IMR-90 (cell line): ENCODE results near the gene AK1. TPM values are rescaled to one million over a fixed set of nuclear protein-coding genes. Genes with fewer than 3 reads are reported as not detected.

Source experiments
- ATAC-seq: fragments of 200-7000 bp; cut with Tn5 transposase; 2 replicates; pipeline ENCODE4 v1.9.1; 2020; ENCODE audit warnings: low read depth, mild to moderate bottlenecking, moderate library complexity
- BruUV-seq: library from RNA; stranded (reverse); fragments of 400-500 nt; replicated peaks from 2 replicates; lab custom pipeline; 2021; lab: Mats Ljungman, UMichigan
- CTCF ChIA-PET: fragments of 300-600 bp; formaldehyde crosslinking; extraction: SDS; loops from one replicate; lab custom pipeline; 2021; ENCODE audit warnings: antibody characterized with exemption; lab: Yijun Ruan, JAX
- POLR2A ChIA-PET: fragments of 300-600 bp; sonication (Branson Sonifier 250); formaldehyde crosslinking; loops from one replicate; lab custom pipeline; 2022; ENCODE audit warnings: antibody characterized with exemption; ENCODE audit not compliant: unreplicated experiment; lab: Charles Lee
- DNase-seq: peaks from one replicate; pipeline ENCODE4 v3.0.0; 2013
- H2AFZ ChIP-seq: replicated peaks from 2 replicates; pipeline ENCODE3; 2013; ENCODE audit warnings: low read length, mild to moderate bottlenecking; ENCODE audit not compliant: poor library complexity
- H2AK5ac ChIP-seq: 2 replicates; pipeline ENCODE4 v1.6.1; 2013; ENCODE audit warnings: low read depth, low read length, inconsistent platforms
- H2AK9ac ChIP-seq: replicated peaks from 2 replicates; pipeline ENCODE3; 2013; ENCODE audit warnings: mild to moderate bottlenecking, low read depth, low read length, moderate library complexity; ENCODE audit not compliant: poor library complexity
- H2BK120ac ChIP-seq: 2 replicates; pipeline ENCODE4 v1.6.1; 2013; ENCODE audit warnings: low read depth, low read length, inconsistent platforms
- H2BK15ac ChIP-seq: 3 replicates; pipeline ENCODE4 v1.6.1; 2013; ENCODE audit warnings: low read depth, low read length, inconsistent platforms
- H2BK20ac ChIP-seq: 2 replicates; pipeline ENCODE4 v1.6.1; 2013; ENCODE audit warnings: low read depth, mild to moderate bottlenecking, inconsistent platforms, low read length, moderate library complexity
- H2BK5ac ChIP-seq: 2 replicates; pipeline ENCODE4 v1.6.1; 2013; ENCODE audit warnings: mild to moderate bottlenecking, low read depth, low read length, inconsistent platforms; ENCODE audit not compliant: poor library complexity, severe bottlenecking
- H3K14ac ChIP-seq: replicated peaks from 2 replicates; pipeline ENCODE4 v1.6.1; 2013; ENCODE audit warnings: low read depth, low read length, inconsistent platforms
- H3K18ac ChIP-seq: 2 replicates; pipeline ENCODE4 v1.6.1; 2013; ENCODE audit warnings: low read depth, low read length, control low read depth
- H3K23ac ChIP-seq: 2 replicates; pipeline ENCODE4 v1.6.1; 2013; ENCODE audit warnings: low read depth, low read length, inconsistent platforms
- H3K27ac ChIP-seq: 2 replicates; pipeline ENCODE4 v1.5.1; 2013; ENCODE audit warnings: mild to moderate bottlenecking, control low read depth, low read length; ENCODE audit not compliant: insufficient read depth
- H3K27me3 ChIP-seq: 2 replicates; pipeline ENCODE4 v1.6.1; 2013; ENCODE audit warnings: low read length; ENCODE audit not compliant: control insufficient read depth, insufficient read depth
- H3K36me3 ChIP-seq: 2 replicates; pipeline ENCODE4 v1.6.1; 2013; ENCODE audit warnings: low read length, mixed read lengths; ENCODE audit not compliant: control insufficient read depth, insufficient read depth
- H3K4ac ChIP-seq: 2 replicates; pipeline ENCODE4 v1.6.1; 2013; ENCODE audit warnings: low read depth, low read length, inconsistent platforms
- H3K4me1 ChIP-seq: 2 replicates; pipeline ENCODE4 v1.6.1; 2013; ENCODE audit warnings: low read length, mixed read lengths; ENCODE audit not compliant: control insufficient read depth, insufficient read depth
- H3K4me2 ChIP-seq: 2 replicates; pipeline ENCODE4 v1.6.1; 2013; ENCODE audit warnings: low read depth, mild to moderate bottlenecking, control low read depth, low read length, moderate library complexity
- H3K4me3 ChIP-seq: 2 replicates; pipeline ENCODE4 v1.5.1; 2013; ENCODE audit warnings: low read depth, mild to moderate bottlenecking, control low read depth, low read length, moderate library complexity; ENCODE audit not compliant: insufficient read depth
- H3K56ac ChIP-seq: 2 replicates; pipeline ENCODE4 v1.6.1; 2013; ENCODE audit warnings: low read length, inconsistent platforms; ENCODE audit not compliant: insufficient read depth; ENCODE audit errors: extremely low read depth
- H3K79me1 ChIP-seq, 2 experiments: 2 replicates each; pipeline ENCODE4 v1.6.1; 2013; ENCODE audit warnings: low read length in 2 of 2, inconsistent platforms in 1 of 2, low read depth in 1 of 2
- H3K9ac ChIP-seq: 2 replicates; pipeline ENCODE4 v1.6.1; 2013; ENCODE audit warnings: low read depth, low read length, control low read depth
- H3K9me1 ChIP-seq: 2 replicates; pipeline ENCODE4 v1.6.1; 2013; ENCODE audit warnings: low read length, inconsistent platforms; ENCODE audit not compliant: insufficient read depth
- H3K9me3 ChIP-seq: 2 replicates; pipeline ENCODE4 v1.6.1; 2013; ENCODE audit warnings: low read length; ENCODE audit not compliant: control insufficient read depth, insufficient read depth
- H4K20me1 ChIP-seq: 2 replicates; pipeline ENCODE4 v1.6.1; 2013; ENCODE audit warnings: low read length, inconsistent platforms; ENCODE audit not compliant: insufficient read depth
- H4K5ac ChIP-seq: 2 replicates; pipeline ENCODE4 v1.6.1; 2013; ENCODE audit warnings: mild to moderate bottlenecking, low read depth, low read length, control low read depth
- H4K8ac ChIP-seq, 2 experiments: 2 replicates each; pipeline ENCODE4 v1.6.1; 2013; ENCODE audit warnings: low read depth in 2 of 2, low read length in 2 of 2, control low read depth in 1 of 2, inconsistent platforms in 1 of 2
- H4K91ac ChIP-seq: 2 replicates; pipeline ENCODE4 v1.6.1; 2013; ENCODE audit warnings: low read depth, low read length, inconsistent platforms; ENCODE audit not compliant: insufficient read depth
- BHLHE40 ChIP-seq: fragments of 150-350 bp; IDR thresholded peaks from 2 replicates; pipeline ENCODE4 v1.6.1; 2016; ENCODE audit warnings: mild to moderate bottlenecking, low read depth, low read length
- CHD1 ChIP-seq: IDR thresholded peaks from 2 replicates; pipeline ENCODE4 v1.6.1; 2012; ENCODE audit warnings: low read depth, low read length, improper control_type of control experiment
- FOS ChIP-seq: fragments of 150-350 bp; IDR thresholded peaks from 2 replicates; pipeline ENCODE4 v1.6.1; 2016; ENCODE audit warnings: low read depth, low read length
- MAFK ChIP-seq: IDR thresholded peaks from 2 replicates; pipeline ENCODE4 v1.6.1; 2012; ENCODE audit warnings: low read depth, low read length, improper control_type of control experiment
- MAZ ChIP-seq: IDR thresholded peaks from 2 replicates; pipeline ENCODE4 v1.6.1; 2012; ENCODE audit warnings: low read depth, mild to moderate bottlenecking, low read length, improper control_type of control experiment, moderate library complexity, borderline replicate concordance
- MXI1 ChIP-seq: IDR thresholded peaks from 2 replicates; pipeline ENCODE4 v1.6.1; 2012; ENCODE audit warnings: low read depth, mild to moderate bottlenecking, low read length, moderate library complexity, borderline replicate concordance
- SMC3 ChIP-seq: fragments of 150-350 bp; IDR thresholded peaks from 2 replicates; pipeline ENCODE4 v1.6.1; 2016; ENCODE audit warnings: low read depth, mild to moderate bottlenecking, antibody characterized with exemption, low read length, moderate library complexity
- WGBS, 2 experiments: methylation state at CpG; one replicate each; pipeline versions ENCODE4 v1.1.5 to v1.1.7; 2013; ENCODE audit warnings: missing lambda C conversion rate in 2 of 2; ENCODE audit not compliant: insufficient read length in 1 of 2; ENCODE audit errors: extremely low coverage in 2 of 2; 5-methylcytosine and 5-hydroxymethylcytosine counted together
- dilution Hi-C: fragments of 300-500 bp; cut with HindIII; formaldehyde crosslinking; loops from one replicate; pipeline ENCODE4 v1.14.3; 2018; ENCODE audit warnings: low sequenced_read_pairs; ENCODE audit not compliant: unreplicated experiment
- in situ Hi-C: fragments of 300-500 bp; cut with MboI; formaldehyde crosslinking; loops from 3 replicates; pipeline ENCODE4 v1.14.3; 2019; ENCODE audit warnings: low sequenced_read_pairs, inconsistent platforms, mixed read lengths
- intact Hi-C: fragments of 100-400 bp; cut with micrococcal nuclease; formaldehyde crosslinking; loops from 2 replicates; pipeline ENCODE4 v1.10.0; 2022
- polyA plus RNA-seq, 3 experiments: library from polyadenylated mRNA; depleted of rRNA; stranded (reverse); fragments of >200 nt; gene quantifications; 2 replicates each; pipeline ENCODE4 v1.2.3, GENCODE V29; 2012; ENCODE audit warnings: low replicate concordance in 1 of 3
- total RNA-seq: library from RNA; depleted of rRNA; stranded (reverse); fragments of >200 nt; gene quantifications from 2 replicates; pipeline ENCODE4 v1.2.3, GENCODE V29; 2012

AK1 gene
- total and polyA plus RNA-seq, 2 of the 4 experiments (the other 2 are of a cell fraction) = 44.8 to 119 TPM

GRCh38 chr9:127835991-127836516, 41.4 kb downstream of the AK1 start:
- POLR2A ChIA-PET = interaction anchor here (0.6 kb wide), 1 partner anchor 572 kb away, joined by 3 read pairs; no protein-coding TSS in a partner anchor
- intact Hi-C loops = loop anchor here (5.0 kb wide), 1 partner anchor 81 kb away; the partner anchor contains the start of gene ST6GALNAC4
- ATAC-seq = peak; percentile 41

More at GRCh38 chr9:127835991-127836516, 41.4 kb downstream of the AK1 start:
- Histone ChIP-seq H3K27me3 (no peaks in the 10 kb centered on the region), H3K4me3 (no peak overlapping the region), H3K56ac (peak overlapping the region; percentile 65), H3K9me1 (peaks cover 33% of the 10 kb centered on the region), H3K4me1 (peaks cover 38% of the 10 kb centered on the region), H3K4ac (peak overlapping the region; percentile 90), H3K4me2 (peak overlapping the region; percentile 66), H4K20me1 (no peaks in the 10 kb centered on the region; the same call in 1 of the 2 replicates), H3K18ac (peak overlapping the region; percentile 85), H2BK15ac (peak overlapping the region; percentile 88; the same call in 1 of the 3 replicates), H2AK9ac (peak overlapping the region; percentile 90), H2AFZ (peak overlapping the region; percentile 82), H2BK5ac (peak overlapping the region; percentile 88), H3K27ac (peak overlapping the region; percentile 98), H3K9me3 (no peaks in the 10 kb centered on the region), H4K5ac (peak overlapping the region; percentile 88), H2AK5ac (peak overlapping the region; percentile 98), H3K79me1 (peaks cover 24 to 65% of the 10 kb centered on the region in 2 experiments), H2BK120ac (peak overlapping the region; percentile 96), H3K36me3 (peaks cover 5% of the 10 kb centered on the region; the same call in 1 of the 2 replicates), H4K8ac (peak overlapping the region; percentile 72 to 92), H4K91ac (peak overlapping the region; percentile 85), H3K9ac (peak overlapping the region; percentile 65), H3K23ac (peak overlapping the region; percentile 95), H3K14ac (peak overlapping the region; percentile 91), H2BK20ac (peak overlapping the region; percentile 92)
- no TSS peak for BruUV-seq
- CTCF ChIA-PET = no interaction called here
- dilution Hi-C loops (no loop called here), in situ Hi-C loops (no loop called here)
- TF ChIP-seq BHLHE40 (no peak), MAZ (peak; percentile 88), FOS (peak; percentile 91), CHD1 (no peak), MAFK (peak; percentile 25; the same call in 1 of the 2 replicates), SMC3 (no peak), MXI1 (no peak)
- 57% methylated on average over 2 of the region's 17 CpGs; no CpG with 5 or more reads in 1 of the 2 experiments for WGBS, 2 experiments
- DNase-seq = peak; percentile 81
